ENCODE measurements around the gene GNAL.

GNAL gene

DNA sequence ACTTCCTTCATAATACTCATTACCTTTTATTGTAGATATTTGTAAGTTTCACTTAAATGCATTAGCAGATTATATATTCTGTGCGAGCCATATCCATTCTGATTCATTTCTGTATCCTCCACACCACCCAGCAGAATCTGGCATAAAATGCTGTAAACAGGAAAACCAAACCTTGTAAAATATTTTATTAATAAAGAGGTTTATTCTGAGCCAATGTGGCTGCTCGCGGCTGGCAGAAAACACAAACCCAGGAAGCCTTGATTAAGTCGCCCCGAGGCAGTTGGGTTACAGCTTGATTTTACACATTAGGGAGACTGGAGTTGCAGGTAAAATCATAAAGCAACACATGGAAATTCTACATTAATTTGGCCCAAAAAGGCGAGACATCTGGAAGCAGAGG lies 40.5 kb downstream of the GNAL start:
- DNase-seq = no peak

GRCh38 chr18:11733031-11733430 lies 44.0 kb downstream of the GNAL start:
- peak; percentile 82 to 83 for DNase-seq

GRCh38 chr18:11736656-11737055 lies 47.6 kb downstream of the GNAL start:
- DNase-seq = no peak

GRCh38 chr18:11739893-11740292 lies 50.8 kb downstream of the GNAL start:
- no peak for DNase-seq

GRCh38 chr18:11740461-11740860 lies 51.4 kb downstream of the GNAL start:
- no peak for DNase-seq

- no peak for DNase-seq
Measured at GRCh38 chr18:11741505-11742145, 52.6 kb downstream of the GNAL start.

- no peak for DNase-seq
Measured at GRCh38 chr18:11745521-11745920, 56.5 kb downstream of the GNAL start.

- no peak for DNase-seq
Measured at GRCh38 chr18:11747286-11747685, 58.2 kb downstream of the GNAL start.

DNA sequence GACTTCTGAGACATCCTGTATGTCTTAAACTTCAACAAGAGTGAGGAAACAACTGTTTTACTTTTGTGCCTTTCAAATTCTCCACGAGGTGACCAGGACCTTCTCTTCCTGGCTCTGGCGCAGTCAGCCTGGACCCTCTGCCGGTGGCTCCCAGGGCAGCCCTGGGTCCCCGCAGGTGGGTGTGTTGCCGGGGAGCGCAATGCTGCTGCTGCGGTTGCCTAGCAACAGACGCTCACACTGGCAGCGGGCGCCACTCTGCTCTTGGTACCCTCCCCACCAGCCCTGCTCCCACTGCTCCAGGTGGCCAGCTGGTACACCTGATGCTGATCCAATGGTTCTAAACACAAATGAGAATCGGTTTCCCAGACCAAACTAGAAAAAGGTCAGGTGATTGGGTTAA lies 58.7 kb downstream of the GNAL start:
- no peak for DNase-seq

GRCh38 chr18:11749305-11749704 lies 60.2 kb downstream of the GNAL start:
- DNase-seq = no peak

DNA sequence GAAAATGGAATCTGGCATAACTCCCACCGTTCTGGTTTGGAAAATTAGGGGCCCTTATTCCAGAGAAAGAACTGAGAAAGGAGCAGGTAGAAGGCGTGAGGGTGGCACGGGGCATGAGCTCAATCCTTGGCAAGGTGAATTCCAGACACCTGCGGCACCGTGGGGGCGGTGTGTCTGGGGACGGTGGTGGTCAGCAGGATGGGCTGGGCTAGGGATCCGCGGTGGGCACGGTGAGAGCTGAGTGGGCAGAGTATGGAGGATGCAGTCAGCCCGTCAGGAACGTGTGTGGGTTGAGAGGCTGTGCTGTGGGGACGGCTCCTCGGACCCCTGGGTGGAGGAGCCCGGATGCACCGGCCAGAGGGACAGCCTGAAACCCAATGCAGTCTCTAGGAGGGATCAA lies 61.1 kb downstream of the GNAL start:
- DNase-seq = no peak

DNA sequence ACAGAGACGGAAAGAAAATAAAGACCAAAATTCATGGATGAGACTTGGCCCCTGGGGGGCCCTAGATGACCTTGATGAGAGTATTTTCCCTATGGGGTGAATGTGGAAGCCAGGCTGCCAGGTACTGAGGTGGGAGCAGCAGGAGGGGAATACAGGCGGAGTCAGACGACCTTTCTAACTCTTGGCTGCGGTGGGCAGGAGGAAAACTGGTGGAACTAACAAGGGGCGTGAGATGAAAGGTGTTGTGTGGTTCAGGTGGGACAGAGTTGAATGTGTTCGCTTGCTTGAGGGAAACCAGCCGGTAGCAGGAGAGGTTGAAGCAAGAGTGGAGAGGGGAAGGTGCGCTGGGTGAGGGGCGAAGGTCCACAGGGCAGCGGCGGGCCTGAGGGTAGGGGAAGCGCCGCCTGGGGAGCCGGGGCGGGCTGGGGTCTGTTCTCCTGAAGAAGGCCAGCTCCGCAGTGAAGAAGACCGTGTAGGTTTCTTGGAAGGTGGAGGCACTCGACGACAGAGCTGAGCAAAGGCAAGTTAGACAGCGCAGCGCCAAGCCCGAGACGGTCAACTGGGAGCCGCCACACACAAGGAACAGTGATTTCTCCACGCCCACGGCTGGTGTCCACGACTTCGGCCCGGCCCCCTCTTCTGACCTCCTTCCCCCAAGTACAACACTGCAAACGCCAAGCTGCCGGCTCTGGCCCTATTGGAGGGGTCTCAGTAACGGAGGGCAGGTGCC lies 61.7 kb downstream of the GNAL start:
- no peak for DNase-seq

DNA sequence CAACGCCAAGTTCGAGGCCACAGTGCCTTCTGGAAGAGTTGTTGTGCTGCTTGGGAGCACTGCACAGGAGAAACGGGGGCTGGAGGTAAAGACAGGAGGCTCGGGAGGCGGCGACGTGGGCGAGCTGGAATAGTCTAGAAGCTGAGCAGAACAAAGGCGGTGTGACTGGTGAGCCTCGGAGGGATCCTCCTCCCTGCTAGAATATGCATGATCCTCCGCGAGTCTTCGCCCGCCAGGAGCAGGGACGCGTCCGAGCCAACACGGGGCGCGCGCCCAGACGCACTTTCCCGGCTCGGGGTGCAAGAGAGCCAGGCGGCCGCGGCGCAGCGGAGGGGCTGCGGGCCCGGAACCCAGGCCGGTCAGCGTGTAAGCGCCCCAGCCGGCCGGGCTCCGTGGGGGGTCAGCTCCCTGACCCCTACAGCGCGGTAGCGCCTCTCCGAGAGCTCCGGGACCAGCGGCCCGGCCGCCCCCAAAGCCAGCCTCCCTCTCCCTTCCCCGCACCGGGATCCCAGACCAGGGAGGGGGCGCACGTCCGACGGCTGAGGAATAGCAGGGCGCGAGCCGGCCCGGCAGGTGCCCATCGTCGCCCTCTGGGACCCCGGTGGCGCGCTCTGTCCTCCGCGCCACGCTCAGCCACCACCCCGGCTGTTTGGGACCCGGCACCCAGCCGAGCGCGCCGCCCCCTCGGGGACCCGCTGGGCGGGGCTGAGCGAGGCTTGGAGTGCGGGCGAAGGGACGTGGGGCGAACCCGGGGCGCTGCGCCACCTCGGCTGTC lies 62.5 kb downstream of the GNAL start:
- no peak for DNase-seq

DNA sequence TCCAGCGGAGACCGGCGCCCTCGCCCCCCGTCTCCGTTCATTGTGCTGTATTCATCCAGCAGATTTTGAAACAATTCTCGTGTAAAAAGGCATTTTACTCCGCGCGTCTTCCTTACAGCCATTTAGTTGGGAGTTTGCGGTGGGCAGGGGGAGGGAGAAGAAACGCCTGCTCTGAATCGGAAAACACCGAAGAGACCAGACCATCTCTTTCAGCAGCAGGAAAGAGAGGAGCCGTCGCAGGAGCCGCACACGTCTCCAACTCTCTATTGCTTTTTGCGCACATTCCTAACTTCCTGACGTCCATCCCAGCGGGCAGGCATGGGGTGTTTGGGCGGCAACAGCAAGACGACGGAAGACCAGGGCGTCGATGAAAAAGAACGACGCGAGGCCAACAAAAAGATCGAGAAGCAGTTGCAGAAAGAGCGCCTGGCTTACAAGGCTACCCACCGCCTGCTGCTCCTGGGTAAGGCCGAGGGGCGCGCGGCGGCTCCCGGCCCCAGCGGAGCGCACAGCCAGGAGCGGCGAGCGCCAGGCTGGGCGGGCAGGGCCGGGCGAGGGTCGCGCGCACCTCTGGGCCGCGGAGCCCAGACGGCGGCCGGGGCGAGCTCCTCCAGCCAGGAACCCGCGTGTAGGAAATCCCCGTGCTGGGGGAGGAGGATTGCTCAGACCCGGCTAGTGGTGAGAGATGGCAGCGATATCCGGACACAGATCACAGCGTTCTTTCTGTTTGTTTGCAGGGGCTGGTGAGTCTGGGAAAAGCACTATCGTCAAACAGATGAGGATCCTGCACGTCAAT lies 63.2 kb downstream of the GNAL start:
- DNase-seq = no peak

- no peak for DNase-seq
Measured at GRCh38 chr18:11754979-11755378, 65.9 kb downstream of the GNAL start.

DNA sequence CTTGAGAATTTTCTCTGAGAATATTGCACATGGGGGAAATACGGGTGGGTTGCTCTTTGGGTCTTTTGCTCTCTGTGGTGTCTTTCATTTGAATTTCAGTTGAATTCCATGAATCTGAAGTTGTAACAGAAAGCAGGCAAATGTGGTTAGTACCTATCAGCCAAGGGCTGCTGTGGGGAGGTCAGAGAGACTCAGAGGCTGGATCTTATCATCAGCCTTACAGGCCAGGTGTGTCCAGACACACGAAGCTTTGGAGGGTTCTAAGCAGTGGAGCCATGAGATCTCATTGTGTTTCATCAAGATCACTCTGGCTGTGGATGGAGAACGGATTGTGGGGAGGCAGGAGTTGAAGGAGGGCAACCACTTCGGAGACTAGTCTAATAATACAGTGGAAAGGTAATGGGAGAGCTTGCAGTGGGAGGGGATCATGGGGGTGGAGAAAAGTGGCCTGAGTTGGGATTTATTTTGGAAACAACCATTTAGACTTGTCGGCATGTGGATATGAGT lies 68.1 kb downstream of the GNAL start:
- DNase-seq = no peak

DNA sequence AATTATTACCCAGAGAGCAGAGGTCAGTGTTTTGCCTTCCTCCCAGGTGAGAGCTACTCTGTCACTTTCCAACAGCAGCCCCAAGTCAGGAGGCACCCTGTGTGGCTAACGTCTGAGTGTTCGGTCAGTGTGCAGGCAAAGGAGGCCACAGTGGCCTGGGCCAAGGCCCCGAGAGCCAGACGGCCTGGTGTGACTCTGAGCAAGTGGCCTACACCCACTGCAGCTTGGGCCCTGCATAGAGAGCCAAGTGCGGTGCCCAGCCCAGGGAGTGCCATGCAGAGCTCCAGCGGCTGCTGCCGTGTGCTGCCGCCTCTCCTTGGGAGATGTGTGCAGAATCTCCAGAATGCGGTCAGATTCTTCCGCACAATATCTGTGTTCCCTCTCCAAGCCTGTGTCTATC lies 70.4 kb downstream of the GNAL start:
- DNase-seq = no peak

DNA sequence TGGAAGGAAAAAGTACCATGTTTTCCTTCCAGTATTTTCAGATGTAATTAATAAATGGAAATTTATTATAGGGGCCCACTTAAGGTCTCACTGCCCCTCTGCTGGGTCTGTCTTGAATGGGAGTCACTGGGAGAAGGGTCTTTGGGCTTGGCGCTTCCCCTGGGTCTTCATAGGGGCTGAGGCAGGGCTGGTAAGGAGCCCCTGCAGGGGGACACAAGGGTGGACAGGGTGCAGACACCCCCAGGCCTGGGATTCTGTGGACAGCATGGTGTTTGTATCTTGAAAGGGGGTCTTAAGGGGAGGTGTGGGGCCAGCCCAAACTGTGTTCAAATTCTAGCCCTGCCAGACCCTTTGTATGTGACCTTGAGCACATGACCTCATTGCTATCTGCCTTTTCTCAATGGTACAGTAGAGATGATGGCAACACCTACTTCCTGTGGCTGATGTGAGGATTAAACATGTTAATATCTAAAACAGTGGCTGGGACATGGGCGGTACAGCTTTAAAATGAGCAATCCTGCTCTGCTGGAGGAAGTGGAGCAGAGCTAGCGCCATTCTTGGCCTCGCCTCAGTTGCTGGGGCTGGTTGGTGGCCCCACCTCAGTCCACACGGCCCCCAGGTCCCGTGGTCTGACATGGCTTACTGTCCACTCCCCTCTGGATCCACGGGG lies 71.6 kb downstream of the GNAL start:
- DNase-seq = no peak

DNA sequence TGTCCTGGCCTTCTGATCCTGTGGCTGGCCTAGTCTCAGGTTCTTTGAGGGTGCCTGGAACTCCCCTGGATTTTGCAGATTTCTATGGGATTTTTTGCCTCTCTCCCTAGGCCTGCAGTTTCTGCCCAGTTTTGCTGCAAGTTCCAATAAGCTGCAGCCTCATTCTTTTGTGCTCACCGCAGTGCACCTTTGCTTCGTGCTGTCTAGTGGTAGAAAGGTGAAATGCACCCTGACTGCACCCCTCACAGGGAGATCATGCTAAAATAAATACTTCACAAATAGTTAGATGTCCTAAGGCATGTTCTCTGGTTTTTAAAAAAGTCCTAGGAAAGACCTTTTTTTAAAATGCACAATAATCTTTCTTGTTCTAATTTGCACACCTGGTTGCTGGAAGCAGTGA lies 72.5 kb downstream of the GNAL start:
- no peak for DNase-seq

DNA sequence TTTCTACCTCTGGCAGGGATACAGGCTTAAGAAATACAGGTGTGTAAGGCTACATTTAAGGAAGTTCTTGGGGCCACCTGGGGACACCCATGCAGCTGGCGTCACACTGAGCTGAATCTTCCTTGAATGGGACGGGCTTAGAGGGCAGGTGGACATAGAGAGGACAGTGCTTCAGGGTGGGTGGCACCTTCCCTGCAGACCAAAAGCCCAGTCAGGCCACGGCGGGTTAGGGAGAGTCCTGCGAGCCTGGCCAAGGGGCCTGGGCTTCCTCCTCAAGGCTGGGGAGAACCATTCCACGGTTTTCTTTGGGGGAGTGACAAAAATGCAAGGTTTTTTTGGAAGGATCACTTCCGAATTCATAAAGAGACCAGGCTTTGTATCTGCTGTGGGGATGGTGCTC lies 73.4 kb downstream of the GNAL start:
- DNase-seq = no peak

GRCh38 chr18:11767329-11767728 lies 78.3 kb downstream of the GNAL start:
- no peak for DNase-seq

- no peak for DNase-seq
Measured at GRCh38 chr18:11767935-11768334, 78.9 kb downstream of the GNAL start.
